H1 (cell line): ENCODE results near the gene LCN6. TPM values are rescaled to one million over a fixed set of nuclear protein-coding genes. Genes with fewer than 3 reads are reported as not detected.
A peak's percentile ranks its signal among the peaks of the same experiment; 100 is the strongest.

Experiments
- CTCF ChIA-PET: fragments of 300-600 bp; sonication (Branson Sonifier 250); formaldehyde crosslinking; loops from one replicate; lab custom pipeline; 2021; ENCODE audit not compliant: partially characterized antibody; lab: Charles Lee
- POLR2A ChIA-PET: fragments of 300-600 bp; sonication (Branson Sonifier 250); formaldehyde crosslinking; loops from one replicate; lab custom pipeline; 2021; ENCODE audit warnings: inconsistent platforms; ENCODE audit not compliant: partially characterized antibody; lab: Charles Lee
- DNase-seq, 2 experiments: peaks; one replicate each; pipeline versions ENCODE4 v3.0.0 to v3.0.0-alpha.2; 2010 to 2022; ENCODE audit warnings: low spot score in 2 of 2, low read depth in 1 of 2, mixed read lengths in 1 of 2
- FAIRE-seq: peaks from 2 replicates; lab custom pipeline; 2011; peaks lifted over from hg19 to GRCh38; lab: Jason Lieb, UNC
- H2AFZ ChIP-seq: 2 replicates; pipeline ENCODE4 v1.8.1; 2012; ENCODE audit warnings: low read length, inconsistent platforms
- H2AK5ac ChIP-seq: 2 replicates; pipeline ENCODE4 v1.6.1; 2013; ENCODE audit warnings: low read depth, low read length
- H2BK120ac ChIP-seq: replicated peaks from 2 replicates; pipeline ENCODE3; 2013; ENCODE audit warnings: low read depth, low read length, inconsistent platforms
- H2BK12ac ChIP-seq: 2 replicates; pipeline ENCODE4 v1.6.1; 2013; ENCODE audit warnings: low read depth, low read length
- H2BK15ac ChIP-seq: 2 replicates; pipeline ENCODE4 v1.6.1; 2013; ENCODE audit warnings: low read length
- H2BK20ac ChIP-seq: 2 replicates; pipeline ENCODE4 v1.6.1; 2013; ENCODE audit warnings: low read length
- H2BK5ac ChIP-seq: 2 replicates; pipeline ENCODE4 v1.6.1; 2013; ENCODE audit warnings: low read depth, low read length
- H3K14ac ChIP-seq: 2 replicates; pipeline ENCODE4 v1.6.1; 2013; ENCODE audit warnings: inconsistent platforms; ENCODE audit not compliant: insufficient read length
- H3K18ac ChIP-seq: 2 replicates; pipeline ENCODE4 v1.6.1; 2013; ENCODE audit warnings: low read length; ENCODE audit errors: extremely low read depth
- H3K23ac ChIP-seq: 2 replicates; pipeline ENCODE4 v1.6.1; 2013; ENCODE audit warnings: inconsistent platforms; ENCODE audit not compliant: insufficient read length
- H3K23me2 ChIP-seq: 2 replicates; pipeline ENCODE4 v1.6.1; 2013; ENCODE audit warnings: low read depth, low read length
- H3K27ac ChIP-seq: 2 replicates; pipeline ENCODE4 v1.6.1; 2011; ENCODE audit warnings: low read depth, low read length, inconsistent platforms
- H3K27me3 ChIP-seq, 4 experiments: replicated peaks in 1 of 4; 1 replicate in 1 of 4; 2 replicates in 3 of 4; pipeline versions ENCODE4 v1.6.1 to v1.8.1; 2011 to 2013; ENCODE audit warnings: low read length in 3 of 4, mild to moderate bottlenecking in 3 of 4, inconsistent platforms in 2 of 4, mixed read lengths in 2 of 4, moderate library complexity in 1 of 4; ENCODE audit not compliant: control insufficient read depth in 3 of 4, insufficient read depth in 3 of 4; ENCODE audit errors: extremely low read depth in 1 of 4
- H3K36me3 ChIP-seq, 4 experiments: 2 replicates each; pipeline versions ENCODE4 v1.6.1 to v1.8.1; 2011 to 2013; ENCODE audit warnings: mild to moderate bottlenecking in 4 of 4, low read length in 3 of 4, moderate library complexity in 2 of 4, control low read depth in 1 of 4, inconsistent platforms in 1 of 4; ENCODE audit not compliant: insufficient read depth in 4 of 4, control insufficient read depth in 2 of 4
- H3K4ac ChIP-seq: replicated peaks from 2 replicates; pipeline ENCODE3; 2013; ENCODE audit warnings: low read length, low read depth, mixed read lengths, inconsistent platforms; ENCODE audit not compliant: insufficient read length
- H3K4me1 ChIP-seq, 4 experiments: replicated peaks in 1 of 4; 1 replicate in 1 of 4; 2 replicates in 3 of 4; pipeline versions ENCODE4 v1.6.1 to v1.8.1; 2011 to 2013; ENCODE audit warnings: low read length in 3 of 4, inconsistent platforms in 2 of 4, mixed read lengths in 1 of 4; ENCODE audit not compliant: insufficient read depth in 4 of 4, control insufficient read depth in 3 of 4
- H3K4me2 ChIP-seq, 2 experiments: 2 replicates each; pipeline versions ENCODE4 v1.6.1 to v1.8.1; 2011 to 2013; ENCODE audit warnings: low read depth in 2 of 2, low read length in 2 of 2, control low read depth in 1 of 2, inconsistent platforms in 1 of 2, mild to moderate bottlenecking in 1 of 2; ENCODE audit not compliant: insufficient read depth in 1 of 2
- H3K4me3 ChIP-seq, 4 experiments: fragments of 200-600, 300-600 bp in 1 of 4; sonication (generic), shearing (Covaris generic), sonication (Bioruptor Twin) in 1 of 4; 2 replicates each; pipeline versions ENCODE4 v1.5.1 to v1.8.1; 2011 to 2016; ENCODE audit warnings: low read length in 4 of 4, low read depth in 3 of 4, control low read depth in 2 of 4, inconsistent platforms in 2 of 4, mild to moderate bottlenecking in 2 of 4, mixed read lengths in 1 of 4, moderate library complexity in 1 of 4; ENCODE audit not compliant: insufficient read depth in 2 of 4; ENCODE audit errors: extremely low read depth in 1 of 4
- H3K56ac ChIP-seq: replicated peaks from 2 replicates; pipeline ENCODE3; 2013; ENCODE audit warnings: low read depth, mild to moderate bottlenecking, mixed read lengths, low read length, inconsistent platforms; ENCODE audit not compliant: insufficient read length
- H3K79me1 ChIP-seq: 2 replicates; pipeline ENCODE4 v1.6.1; 2013; ENCODE audit warnings: low read depth, low read length, control low read depth
- H3K79me2 ChIP-seq, 2 experiments: 2 replicates each; pipeline versions ENCODE4 v1.6.1 to v1.8.1; 2012 to 2013; ENCODE audit warnings: low read length in 2 of 2, mild to moderate bottlenecking in 2 of 2, inconsistent platforms in 1 of 2; ENCODE audit not compliant: insufficient read depth in 2 of 2, control insufficient read depth in 1 of 2
- H3K9ac ChIP-seq, 4 experiments: replicated peaks in 1 of 4; 1 replicate in 1 of 4; 2 replicates in 3 of 4; pipeline versions ENCODE4 v1.6.1 to v1.8.1; 2011 to 2013; ENCODE audit warnings: low read depth in 3 of 4, low read length in 3 of 4, control low read depth in 2 of 4, mild to moderate bottlenecking in 2 of 4, moderate library complexity in 2 of 4, inconsistent platforms in 1 of 4; ENCODE audit errors: extremely low read depth in 1 of 4
- H3K9me3 ChIP-seq, 2 experiments: 2 replicates each; pipeline versions ENCODE4 v1.6.1 to v1.8.1; 2012 to 2013; ENCODE audit warnings: mild to moderate bottlenecking in 2 of 2, moderate library complexity in 2 of 2, control low read depth in 1 of 2, inconsistent platforms in 1 of 2, low read depth in 1 of 2, low read length in 1 of 2, mixed read lengths in 1 of 2; ENCODE audit not compliant: insufficient read depth in 2 of 2
- H4K20me1 ChIP-seq, 2 experiments: replicated peaks in 1 of 2; 2 replicates each; pipeline versions ENCODE3 to v1.8.1; 2011 to 2013; ENCODE audit warnings: inconsistent platforms in 2 of 2, low read length in 2 of 2, mild to moderate bottlenecking in 1 of 2; ENCODE audit not compliant: insufficient read depth in 2 of 2, control insufficient read depth in 1 of 2
- H4K5ac ChIP-seq: 2 replicates; pipeline ENCODE4 v1.6.1; 2013; ENCODE audit warnings: low read length, low read depth, mixed read lengths, inconsistent platforms; ENCODE audit not compliant: insufficient read length
- H4K8ac ChIP-seq: 2 replicates; pipeline ENCODE4 v1.8.0; 2013; ENCODE audit warnings: mild to moderate bottlenecking, moderate library complexity, low read length, inconsistent platforms; ENCODE audit not compliant: insufficient read depth; ENCODE audit errors: extremely low read depth
- H4K91ac ChIP-seq: replicated peaks from 2 replicates; pipeline ENCODE3; 2013; ENCODE audit warnings: low read length, mixed read lengths, inconsistent platforms; ENCODE audit not compliant: insufficient read length
- GTF2F1 ChIP-seq: IDR thresholded peaks from 2 replicates; pipeline ENCODE4 v1.6.1; 2012; ENCODE audit warnings: low read depth, low read length, improper control_type of control experiment, borderline replicate concordance
- JUN ChIP-seq: IDR thresholded peaks from 2 replicates; pipeline ENCODE4 v1.6.1; 2011; ENCODE audit warnings: low read depth, mild to moderate bottlenecking, improper control_type of control experiment, low read length
- RAD21 ChIP-seq, 2 experiments: IDR thresholded peaks in 1 of 2; conservative IDR thresholded peaks in 1 of 2; 2 replicates each; pipeline ENCODE4 v1.6.1; 2011; ENCODE audit warnings: low read depth in 2 of 2, low read length in 2 of 2, improper control_type of control experiment in 1 of 2, inconsistent platforms in 1 of 2, mild to moderate bottlenecking in 1 of 2, moderate library complexity in 1 of 2
- SIRT6 ChIP-seq: IDR thresholded peaks from one replicate; pipeline ENCODE4 v1.7.1; 2012; ENCODE audit warnings: low read length, inconsistent platforms
- SP4 ChIP-seq: IDR thresholded peaks from 2 replicates; pipeline ENCODE4 v1.6.1; 2012; ENCODE audit warnings: low read length, inconsistent platforms
- WGBS, 2 experiments: shearing (Covaris generic) in 1 of 2; methylation state at CpG; one replicate each; pipeline versions ENCODE4 v1.1.6 to v1.1.7; 2013 to 2015; ENCODE audit warnings: low lambda C conversion rate in 2 of 2, mixed read lengths in 2 of 2, inconsistent platforms in 1 of 2, low coverage in 1 of 2, missing lambda C conversion rate in 1 of 2; ENCODE audit not compliant: insufficient replicate concordance in 2 of 2, insufficient coverage in 1 of 2, insufficient read length in 1 of 2; ENCODE audit errors: extremely low coverage in 1 of 2, missing lambda C conversion rate in 1 of 2; 5-methylcytosine and 5-hydroxymethylcytosine counted together
- polyA plus RNA-seq, 7 experiments: library from polyadenylated mRNA; depleted of rRNA in 3 of 7; stranded (reverse) in 5 of 7; unstranded in 2 of 7; fragments of >200 nt in 5 of 7; fragments of 200-250 nt in 2 of 7; gene quantifications; 1 replicate in 5 of 7; 2 replicates in 1 of 7; 4 replicates in 1 of 7; pipeline versions ENCODE4 v1.2.1 to v1.2.3, GENCODE V29; 2011 to 2013; ENCODE audit warnings: missing spikeins in 2 of 7, mixed read lengths in 2 of 7
- total RNA-seq: library from RNA; stranded (reverse); fragmentation: NEBNext Ultra II Directional; extraction: Animal tissue kit (Norgen Biotek cat#: 25700); gene quantifications from 2 replicates; pipeline ENCODE4 v1.2.1, GENCODE V29; 2021

Gene LCN6
- total and polyA plus RNA-seq, 2 of the 8 experiments (the other 6 are each of a cell fraction or from before 2014, with no cell fraction given), result not detected

DNA sequence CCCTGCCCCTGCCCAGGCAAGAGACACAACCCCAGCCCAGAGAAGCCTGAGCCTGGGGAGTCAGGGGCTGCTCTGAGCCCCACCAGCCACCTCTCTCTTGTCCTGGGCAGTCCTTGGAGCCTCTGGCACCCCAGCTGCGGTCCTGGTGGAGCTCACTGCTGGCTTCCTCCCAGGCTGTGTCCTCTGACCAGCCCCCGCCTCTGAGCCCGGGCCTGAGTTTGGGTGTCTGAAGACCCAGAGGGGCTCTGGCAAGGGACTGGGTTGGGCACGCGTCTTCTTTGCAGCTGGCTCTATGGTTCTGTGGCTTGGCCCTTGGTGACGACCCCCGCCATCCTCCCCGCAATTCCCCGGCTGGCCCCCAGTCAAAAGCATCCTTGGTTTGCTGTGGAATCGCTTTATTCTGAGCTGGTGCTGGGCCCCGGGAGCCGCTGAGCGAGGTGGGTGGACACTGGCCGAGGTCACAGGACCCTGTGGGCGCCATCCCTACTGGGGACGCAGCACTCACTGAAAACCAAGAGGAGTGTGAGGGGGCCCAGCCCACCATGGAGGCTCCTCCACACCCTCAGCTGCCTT is 4.6 kb downstream of the LCN6 start:
- Histone ChIP-seq H3K9ac (no peak overlapping the region), H2BK5ac (no peak overlapping the region), H4K20me1 (no peaks in the 10 kb centered on the region), H3K56ac (no peak overlapping the region), H3K14ac (no peak overlapping the region), H3K36me3 (no peaks in the 10 kb centered on the region), H2BK120ac (no peak overlapping the region), H3K4me2 (no peak overlapping the region), H3K27me3 (peaks cover 0 to 4% (median 0%) of the 10 kb centered on the region in 4 experiments; a peak in 2 of 7 replicates), H3K23ac (no peak overlapping the region), H3K9me3 (no peaks in the 10 kb centered on the region; a peak in 1 of 4 replicates), H2AFZ (no peak overlapping the region), H3K4me3 (no peak overlapping the region), H2AK5ac (no peak overlapping the region), H2BK20ac (no peak overlapping the region), H3K79me2 (no peaks in the 10 kb centered on the region), H2BK12ac (peak overlapping the region; percentile 23; the same call in 1 of the 2 replicates), H4K5ac (no peak overlapping the region), H2BK15ac (0 out of 2 replicates have a peak overlapping the region, but pooled peaks have one; percentile 75), H4K8ac (peak overlapping the region; percentile 51), H3K23me2 (no peaks in the 10 kb centered on the region; the same call in 1 of the 2 replicates), H3K4me1 (peaks cover 0 to 20% (median 9%) of the 10 kb centered on the region in 4 experiments; a peak in 6 of 7 replicates), H3K18ac (no peak overlapping the region), H3K4ac (no peak overlapping the region), H3K27ac (no peak overlapping the region), H3K79me1 (no peaks in the 10 kb centered on the region), H4K91ac (no peak overlapping the region)
- no peak for DNase-seq
- FAIRE-seq, result no peak
- WGBS, 2 experiments, result 89% methylated on average over 13 of the region's 16 CpGs; no CpG with 5 or more reads in 1 of the 2 experiments
- POLR2A ChIA-PET, result interaction anchor here (1.2 to 11.7 kb wide), 2 partner anchors 14 to 19 kb away, joined by 3 to 137 read pairs; no protein-coding TSS in a partner anchor
- CTCF ChIA-PET, result interaction anchor here (0.6 to 4.8 kb wide), 9 partner anchors 11 to 40 kb away, joined by 3 to 36 read pairs (median 5); partner anchors contain the start of gene LCN8
- TF ChIP-seq GTF2F1, result no peak
- TF ChIP-seq RAD21 (IDR thresholded peaks at IDR 0.05 in 1 of 2, conservative IDR thresholded peaks at IDR 0.05 in 1 of 2; ENCODE audit: low read depth in 2 of 2, low read length in 2 of 2), result no peak
- no peak for TF ChIP-seq SIRT6
- TF ChIP-seq SP4, result no peak
- TF ChIP-seq JUN, result no peak
